Hematopoietic multipotent progenitor cell (in vitro differentiated cells): ENCODE results near the gene POLR2J2. TPM values are rescaled to one million over a fixed set of nuclear protein-coding genes. Genes with fewer than 3 reads are reported as not detected.

Experiments
- small RNA-seq: library from RNA; depleted of rRNA; stranded (forward); fragments of <200 nt; gene quantifications from one replicate; pipeline ENCODE3, GENCODE V24; 2012
- total RNA-seq: library from RNA; depleted of rRNA; stranded (reverse); fragments of >200 nt; gene quantifications from one replicate; pipeline ENCODE4 v1.2.3, GENCODE V29; 2012

The POLR2J2 gene
- total RNA-seq, 1 donor: 2.7 TPM

Small RNAs within 50 kb of the gene (small RNA-seq; reads per million reads assigned to genes)
- gene AC105052.3: not detected
- not detected for gene UPK3BL1

Other genes starting within 250 kb of the POLR2J2 start
- gene ORAI2, start 238.1 kb downstream of the POLR2J2 start, total RNA-seq: 191 TPM
- gene ALKBH4, start 206.8 kb downstream of the POLR2J2 start, total RNA-seq: 39.6 TPM
- 27.7 TPM for gene LRWD1, start 206.7 kb downstream of the POLR2J2 start, total RNA-seq
- gene POLR2J, start 192.7 kb downstream of the POLR2J2 start, total RNA-seq: 46.3 TPM
- gene RASA4B, start 153.9 kb downstream of the POLR2J2 start, total RNA-seq: 14.8 TPM
- 4.0 TPM for gene UPK3BL2, start 128.0 kb downstream of the POLR2J2 start, total RNA-seq
- under 0.01 TPM for gene SPDYE2, start 120.4 kb downstream of the POLR2J2 start, total RNA-seq
- 52.0 TPM for gene POLR2J3, start 99.1 kb downstream of the POLR2J2 start, total RNA-seq
- 35.3 TPM for gene RASA4, start 54.9 kb downstream of the POLR2J2 start, total RNA-seq
- gene UPK3BL1, start 28.9 kb downstream of the POLR2J2 start, total RNA-seq: 0.27 TPM
- gene SPDYE2B, start 21.3 kb downstream of the POLR2J2 start, total RNA-seq: not detected
- gene FAM185A, start 77.3 kb upstream of the POLR2J2 start, total RNA-seq: 17.8 TPM
- gene LRRC17, start 241.3 kb upstream of the POLR2J2 start, total RNA-seq: 0.27 TPM